Tibial nerve (tissue), 3 donors: Measurements from ENCODE around the gene SIPA1L3.

Experiments
- CTCF ChIP-seq, 5 experiments: fragments of 200-600 bp in 3 of 5; fragments of 450-650 bp in 2 of 5; sonication (generic) in 3 of 5; IDR thresholded peaks; one replicate each; pipeline ENCODE4 v1.5.1; 2016 to 2019; ENCODE audit warnings: antibody characterized with exemption in 5 of 5, mild to moderate bottlenecking in 3 of 5, moderate library complexity in 2 of 5
- POLR2A ChIP-seq, 2 donors: fragments of 450-650 bp; IDR thresholded peaks; one replicate each; pipeline ENCODE4 v1.6.1; 2017; ENCODE audit warnings: antibody characterized with exemption in 2 of 2, mild to moderate bottlenecking in 2 of 2, moderate library complexity in 2 of 2

GRCh38 chr19:37988758-37989635 is 82.0 kb downstream of the SIPA1L3 start:
- TF ChIP-seq CTCF (IDR thresholded peaks at IDR 0.05): no peak
- TF ChIP-seq POLR2A (IDR thresholded peaks at IDR 0.05): no peak
